HepG2 (cell line): ENCODE data around the gene EMC9. TPM values are rescaled to one million over a fixed set of nuclear protein-coding genes. Genes with fewer than 3 reads are reported as not detected.

Experiments
- ATF7 ChIP-seq, 2 experiments: fragments of 450-650 bp in 1 of 2; sonication (generic) in 1 of 2; formaldehyde crosslinking in 1 of 2; IDR thresholded peaks; 2 replicates each; pipeline versions ENCODE4 v1.4.0 to v1.6.1; 2016 to 2020; ENCODE audit warnings: antibody characterized with exemption in 1 of 2, mild to moderate bottlenecking in 1 of 2, missing genetic modification reagents in 1 of 2
- CAMTA2 ChIP-seq: sonication (generic); formaldehyde crosslinking; IDR thresholded peaks from 2 replicates; pipeline ENCODE4 v1.4.0; 2020; ENCODE audit warnings: mild to moderate bottlenecking, missing genetic modification reagents, borderline replicate concordance
- ELF3 ChIP-seq: IDR thresholded peaks from 2 replicates; pipeline ENCODE4 v1.6.1; 2016; ENCODE audit warnings: missing genetic modification reagents, missing compliant biosample characterization
- GTF3A ChIP-seq: sonication (generic); formaldehyde crosslinking; conservative IDR thresholded peaks from 2 replicates; pipeline ENCODE4 v1.4.0; 2020; ENCODE audit warnings: mild to moderate bottlenecking, missing genetic modification reagents
- HMGXB3 ChIP-seq: sonication (generic); formaldehyde crosslinking; IDR thresholded peaks from 2 replicates; pipeline ENCODE4 v1.4.0; 2020; ENCODE audit warnings: missing genetic modification reagents, borderline replicate concordance
- MAX ChIP-seq: IDR thresholded peaks from 2 replicates; pipeline ENCODE4 v1.6.1; 2012; ENCODE audit warnings: inconsistent platforms
- NFIB ChIP-seq: sonication (generic); formaldehyde crosslinking; IDR thresholded peaks from 2 replicates; pipeline ENCODE4 v1.9.0; 2021; ENCODE audit warnings: missing genetic modification reagents, mild to moderate bottlenecking, borderline replicate concordance
- RFX3 ChIP-seq: IDR thresholded peaks from 2 replicates; pipeline ENCODE4 v1.6.1; 2016; ENCODE audit warnings: missing biosample characterization, missing genetic modification reagents
- ZFP91 ChIP-seq: sonication (generic); formaldehyde crosslinking; IDR thresholded peaks from 2 replicates; pipeline ENCODE4 v1.9.0; 2022; ENCODE audit warnings: missing genetic modification reagents, mild to moderate bottlenecking, borderline replicate concordance
- ZNF20 ChIP-seq: sonication (generic); formaldehyde crosslinking; IDR thresholded peaks from 2 replicates; pipeline ENCODE4 v1.4.0; 2020; ENCODE audit warnings: mild to moderate bottlenecking, moderate library complexity, missing genetic modification reagents
- ZNF512B ChIP-seq: sonication (generic); formaldehyde crosslinking; IDR thresholded peaks from 2 replicates; pipeline ENCODE4 v1.5.1; 2020; ENCODE audit warnings: missing genetic modification reagents, mild to moderate bottlenecking, borderline replicate concordance
- ZNF549 ChIP-seq: sonication (generic); formaldehyde crosslinking; IDR thresholded peaks from 2 replicates; pipeline ENCODE4 v1.5.0; 2020; ENCODE audit warnings: missing genetic modification reagents
- ZNF550 ChIP-seq: sonication (generic); formaldehyde crosslinking; IDR thresholded peaks from 2 replicates; pipeline ENCODE4 v1.4.0; 2020; ENCODE audit warnings: mild to moderate bottlenecking, missing genetic modification reagents, borderline replicate concordance
- ZNF687 ChIP-seq: sonication (generic); formaldehyde crosslinking; IDR thresholded peaks from 2 replicates; pipeline ENCODE4 v1.5.1; 2020; ENCODE audit warnings: mild to moderate bottlenecking, missing genetic modification reagents, moderate library complexity
- ZNF720 ChIP-seq: sonication (generic); formaldehyde crosslinking; IDR thresholded peaks from 2 replicates; pipeline ENCODE4 v1.4.0; 2020; ENCODE audit warnings: missing genetic modification reagents
- polyA plus RNA-seq, 8 experiments: library from polyadenylated mRNA; depleted of rRNA in 3 of 8; stranded (reverse) in 7 of 8; unstranded in 1 of 8; fragments of >200 nt; fragmentation: Illumina TruSeq in 4 of 8; extraction: Trizol in 4 of 8; gene quantifications; 2 replicates each; pipeline versions ENCODE4 v1.2.1 to v1.2.3, GENCODE V29; 2011 to 2016; ENCODE audit warnings: low read depth in 4 of 8, missing spikeins in 1 of 8, mixed read lengths in 1 of 8; ENCODE audit not compliant: insufficient read depth in 1 of 8
- total RNA-seq, 5 experiments: library from RNA; depleted of rRNA; stranded (reverse); fragments of >200 nt; fragmentation: Illumina TruSeq; extraction: Trizol; gene quantifications; 2 replicates each; pipeline ENCODE4 v1.2.3, GENCODE V29; 2016; ENCODE audit warnings: low read depth in 1 of 5

Gene EMC9
- total and polyA plus RNA-seq, 2 of the 13 experiments (the other 11 are each of a cell fraction or from before 2014, with no cell fraction given): 60.5 to 78.7 TPM

GRCh38 chr14:24181371-24182077 lies 40.1 kb upstream of the EMC9 start (continued):
- TF ChIP-seq ZNF512B (CRISPR knock-in tag) (no peak), ZFP91 (0 out of 2 replicates have a peak, but pooled peaks have one; percentile 21), CAMTA2 (no peak), ZNF687 (peak; percentile 31; the same call in 1 of the 2 replicates), ZNF720 (CRISPR knock-in tag) (no peak), ZNF20 (CRISPR knock-in tag) (no peak), ZNF550 (CRISPR knock-in tag) (no peak), MAX (no peak), RFX3 (CRISPR knock-in tag) (no peak), NFIB (CRISPR knock-in tag) (no peak), ZNF549 (CRISPR knock-in tag) (no peak), ELF3 (CRISPR knock-in tag) (no peak), GTF3A (0 out of 2 replicates have a peak, but pooled peaks have one; percentile 45), ATF7 (IDR thresholded peaks at IDR 0.05) (no peak), ATF7 (CRISPR knock-in tag; IDR thresholded peaks at IDR 0.05) (0 out of 2 replicates have a peak, but pooled peaks have one; percentile 32), HMGXB3 (no peak)
